Measurements from ENCODE around the gene SPEM3. TPM values are rescaled to one million over a fixed set of nuclear protein-coding genes. Genes with fewer than 3 reads are reported as not detected.

SPEM3 gene
- total RNA-seq, 1 donor from 2014 or later, result not detected

GRCh38 chr17:7432296-7432695 lies 3.6 kb downstream of the SPEM3 start:
- no peak overlapping the region for H3K27ac Mint-ChIP-seq (ENCODE audit: unreplicated experiment)
- H3K4me3 Mint-ChIP-seq, result no peak overlapping the region
- no peak for DNase-seq (ENCODE audit: low read depth, low spot score)
- H3K27me3 Mint-ChIP-seq (ENCODE audit: low read depth), result peaks cover 23% of the 10 kb centered on the region
- no peak for TF ChIP-seq CTCF (conservative IDR thresholded peaks at IDR 0.05)
- H3K4me1 Mint-ChIP-seq, result peaks cover 13% of the 10 kb centered on the region
- H3K36me3 Mint-ChIP-seq (ENCODE audit: low read depth), result no peaks in the 10 kb centered on the region
- H3K9me3 Mint-ChIP-seq, result peaks cover 7% of the 10 kb centered on the region

GRCh38 chr17:7435676-7436555 lies 7.3 kb downstream of the SPEM3 start:
- TF ChIP-seq CTCF (conservative IDR thresholded peaks at IDR 0.05), result no peak
- H3K36me3 Mint-ChIP-seq (ENCODE audit: low read depth), result peaks cover 6% of the 10 kb centered on the region
- H3K27me3 Mint-ChIP-seq (ENCODE audit: low read depth), result peaks cover 56% of the 10 kb centered on the region
- peak overlapping the region; percentile 87 for H3K4me3 Mint-ChIP-seq
- DNase-seq (ENCODE audit: low read depth, low spot score), result no peak
- no peak overlapping the region for H3K27ac Mint-ChIP-seq (ENCODE audit: unreplicated experiment)
- H3K9me3 Mint-ChIP-seq, result peaks cover 4% of the 10 kb centered on the region
- H3K4me1 Mint-ChIP-seq, result peaks cover 38% of the 10 kb centered on the region

GRCh38 chr17:7436556-7437368 lies 8.1 kb downstream of the SPEM3 start:
- Mint-ChIP-seq H3K4me3 (peak overlapping the region; percentile 74), H3K27me3 (ENCODE audit: low read depth) (peaks cover 64% of the 10 kb centered on the region), H3K27ac (ENCODE audit: unreplicated experiment) (peak overlapping the region; percentile 62), H3K9me3 (no peaks in the 10 kb centered on the region), H3K4me1 (peaks cover 47% of the 10 kb centered on the region), H3K36me3 (ENCODE audit: low read depth) (peaks cover 6% of the 10 kb centered on the region)
- peak; percentile 70 for DNase-seq (ENCODE audit: low read depth, low spot score)
- TF ChIP-seq CTCF (conservative IDR thresholded peaks at IDR 0.05), result peak; percentile 77

- H3K27me3 Mint-ChIP-seq (ENCODE audit: low read depth), result peaks cover 70% of the 10 kb centered on the region
- no peak for DNase-seq (ENCODE audit: low read depth, low spot score)
- no peaks in the 10 kb centered on the region for H3K9me3 Mint-ChIP-seq
- no peak overlapping the region for H3K27ac Mint-ChIP-seq (ENCODE audit: unreplicated experiment)
- peaks cover 6% of the 10 kb centered on the region for H3K36me3 Mint-ChIP-seq (ENCODE audit: low read depth)
- TF ChIP-seq CTCF (conservative IDR thresholded peaks at IDR 0.05), result no peak
- H3K4me1 Mint-ChIP-seq, result peaks cover 51% of the 10 kb centered on the region
- H3K4me3 Mint-ChIP-seq, result peak overlapping the region; percentile 76
Observed at GRCh38 chr17:7437369-7437863, 8.8 kb downstream of the SPEM3 start.

GRCh38 chr17:7437950-7438614 lies 9.4 kb downstream of the SPEM3 start:
- no peak for DNase-seq (ENCODE audit: low read depth, low spot score)
- no peak for TF ChIP-seq CTCF (conservative IDR thresholded peaks at IDR 0.05)
- H3K27me3 Mint-ChIP-seq (ENCODE audit: low read depth), result peaks cover 72% of the 10 kb centered on the region

More at GRCh38 chr17:7437950-7438614, 9.4 kb downstream of the SPEM3 start:
- Mint-ChIP-seq H3K36me3 (ENCODE audit: low read depth) (peaks cover 6% of the 10 kb centered on the region), H3K27ac (ENCODE audit: unreplicated experiment) (no peak overlapping the region), H3K9me3 (no peaks in the 10 kb centered on the region), H3K4me1 (peaks cover 53% of the 10 kb centered on the region), H3K4me3 (peak overlapping the region; percentile 91)

All from neural crest cell (in vitro differentiated cells).